GM12874 (cell line): Measurements from ENCODE around the gene PRKAR2B.

ENCODE experiments used
- TF ChIP-seq, protein P1 (sequence below): IDR thresholded peaks from 2 replicates; pipeline ENCODE4 v1.5.1; 2011; ENCODE audit warnings: low read depth, mild to moderate bottlenecking, control low read depth, low read length, moderate library complexity; ENCODE audit not compliant: insufficient read depth

Gene PRKAR2B

DNA sequence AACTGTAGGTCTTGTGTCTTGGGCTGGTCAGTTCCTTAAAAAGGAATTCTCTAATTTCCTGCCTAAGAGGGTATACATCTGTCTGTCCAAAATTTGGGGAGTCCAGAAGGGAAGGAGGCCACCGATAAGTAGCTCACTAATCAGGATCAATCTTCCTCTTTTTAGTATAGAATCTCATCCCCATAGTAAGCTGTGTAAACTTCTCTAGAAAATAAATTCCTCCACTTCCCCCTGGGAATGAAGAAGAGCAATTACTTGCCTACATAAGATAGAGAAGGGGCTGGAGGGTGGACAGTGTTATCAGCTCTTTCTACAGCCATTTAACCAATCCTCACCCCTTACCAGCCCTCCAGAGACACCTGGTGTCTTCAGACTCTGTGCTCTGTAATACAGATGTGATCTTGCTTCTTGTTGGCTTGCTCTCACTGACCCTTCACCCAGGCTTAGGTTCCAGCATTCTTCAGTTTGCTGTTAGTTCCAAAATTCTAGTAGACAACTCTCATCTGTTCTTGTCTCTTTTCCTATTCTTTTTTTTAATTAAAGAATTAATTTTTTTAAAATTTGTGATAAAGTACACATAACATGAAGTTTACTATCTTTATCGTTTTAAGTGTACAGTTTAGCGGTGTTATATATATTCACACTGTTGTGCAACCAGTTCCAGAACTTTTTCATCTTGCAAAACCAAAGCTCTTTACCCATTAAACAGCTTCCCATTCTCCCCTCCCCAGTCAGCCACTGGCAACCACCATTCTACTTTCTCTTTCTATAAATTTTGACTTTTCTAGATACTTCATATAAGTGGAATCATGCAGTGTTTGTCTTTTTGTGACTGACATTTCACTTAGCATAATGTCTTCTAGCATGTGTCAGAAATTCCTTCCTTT, 6.5 kb upstream of the PRKAR2B start:
- TF ChIP-seq, protein P1, sequence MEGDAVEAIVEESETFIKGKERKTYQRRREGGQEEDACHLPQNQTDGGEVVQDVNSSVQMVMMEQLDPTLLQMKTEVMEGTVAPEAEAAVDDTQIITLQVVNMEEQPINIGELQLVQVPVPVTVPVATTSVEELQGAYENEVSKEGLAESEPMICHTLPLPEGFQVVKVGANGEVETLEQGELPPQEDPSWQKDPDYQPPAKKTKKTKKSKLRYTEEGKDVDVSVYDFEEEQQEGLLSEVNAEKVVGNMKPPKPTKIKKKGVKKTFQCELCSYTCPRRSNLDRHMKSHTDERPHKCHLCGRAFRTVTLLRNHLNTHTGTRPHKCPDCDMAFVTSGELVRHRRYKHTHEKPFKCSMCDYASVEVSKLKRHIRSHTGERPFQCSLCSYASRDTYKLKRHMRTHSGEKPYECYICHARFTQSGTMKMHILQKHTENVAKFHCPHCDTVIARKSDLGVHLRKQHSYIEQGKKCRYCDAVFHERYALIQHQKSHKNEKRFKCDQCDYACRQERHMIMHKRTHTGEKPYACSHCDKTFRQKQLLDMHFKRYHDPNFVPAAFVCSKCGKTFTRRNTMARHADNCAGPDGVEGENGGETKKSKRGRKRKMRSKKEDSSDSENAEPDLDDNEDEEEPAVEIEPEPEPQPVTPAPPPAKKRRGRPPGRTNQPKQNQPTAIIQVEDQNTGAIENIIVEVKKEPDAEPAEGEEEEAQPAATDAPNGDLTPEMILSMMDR, result no peak

DNA sequence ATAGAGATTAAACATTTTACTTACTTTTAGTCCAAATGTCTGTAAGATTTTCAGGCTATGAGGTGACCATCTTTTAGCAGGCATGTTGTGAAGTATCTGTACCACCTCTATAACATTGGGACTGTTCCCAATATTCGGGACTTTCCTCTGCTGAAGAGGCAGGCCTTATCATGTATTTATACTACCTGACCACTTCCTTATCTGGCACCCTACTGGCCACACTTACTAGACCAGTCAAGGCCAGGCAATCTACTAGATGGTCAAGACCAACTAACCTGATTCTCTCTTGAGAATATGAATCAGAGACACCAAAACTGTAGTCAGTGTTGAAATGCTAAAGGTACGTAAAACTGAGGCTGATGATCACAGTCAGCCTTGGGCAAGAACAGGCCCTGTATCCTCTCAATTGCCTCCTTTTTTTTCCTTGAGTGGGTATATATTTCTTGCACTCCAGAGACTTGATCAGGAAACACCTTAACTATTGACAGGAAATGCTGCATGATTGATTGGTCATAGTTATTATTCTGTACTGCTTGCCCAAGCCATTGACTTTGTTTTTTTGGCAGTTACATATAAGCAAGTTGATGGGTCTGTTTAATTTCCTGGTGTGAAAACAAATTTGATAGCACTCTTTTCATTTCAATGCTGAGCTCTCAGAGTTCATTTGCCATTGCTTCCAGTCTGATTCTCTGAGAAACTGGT, 5.2 kb upstream of the PRKAR2B start:
- TF ChIP-seq, protein P1, result no peak

DNA sequence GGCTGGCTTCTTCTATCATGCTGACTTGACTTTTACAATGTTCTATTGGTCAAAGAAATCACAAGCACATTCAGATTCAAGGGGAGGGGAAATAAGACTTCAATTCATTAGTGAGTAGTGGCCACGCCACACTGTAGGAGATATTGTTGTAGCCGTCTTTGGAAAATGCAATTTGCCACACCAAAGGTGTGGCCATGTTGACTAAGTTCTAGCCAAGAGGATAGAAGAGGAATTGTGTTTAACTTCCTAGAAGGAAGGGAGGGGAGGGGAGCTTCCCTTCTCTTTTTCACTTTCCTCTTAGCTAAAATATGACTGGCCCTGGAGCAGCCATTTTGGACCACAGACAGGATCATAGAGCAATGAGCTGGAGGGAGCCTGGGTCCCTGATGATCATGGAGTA, 3.4 kb upstream of the PRKAR2B start:
- TF ChIP-seq, protein P1, result no peak

DNA sequence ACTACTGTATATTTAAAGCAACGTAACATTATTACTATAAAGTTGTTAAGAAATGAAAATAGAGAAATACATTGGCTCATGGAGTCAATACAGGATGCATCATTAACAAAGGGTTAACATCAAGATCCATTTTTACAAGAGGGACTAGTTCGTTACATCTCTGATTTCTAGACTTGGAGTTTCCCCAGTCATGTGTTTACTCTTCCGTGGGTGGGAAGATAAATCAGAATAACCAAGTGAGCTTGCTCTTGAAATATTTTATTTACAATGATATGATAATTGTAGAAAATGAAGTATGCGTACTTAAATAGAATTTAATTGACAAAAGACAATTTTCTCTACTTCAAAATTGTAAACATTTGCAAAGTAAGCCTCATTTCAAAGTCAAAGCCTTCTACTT, 1.0 kb upstream of the PRKAR2B start:
- TF ChIP-seq, protein P1, result no peak

DNA sequence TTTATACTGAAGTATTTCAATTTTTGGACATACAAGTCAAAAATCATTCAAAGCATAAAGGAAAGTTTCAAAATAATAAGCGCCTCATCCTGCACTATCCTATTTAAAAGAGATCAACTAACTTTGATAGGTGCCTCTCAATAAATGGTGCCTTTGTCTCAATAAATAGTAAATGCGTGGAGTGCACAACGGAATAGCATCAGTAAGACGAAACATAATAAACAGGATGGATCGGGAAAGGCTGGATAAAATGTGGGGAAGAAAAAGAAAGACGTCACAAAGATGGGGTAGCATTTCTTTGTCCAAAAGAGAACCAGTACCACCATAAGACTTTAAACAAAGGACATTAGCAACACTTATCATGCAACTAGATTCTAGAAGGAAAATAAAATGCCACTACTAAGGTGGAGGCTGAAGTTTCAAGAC, 571 bp upstream of the PRKAR2B start:
- TF ChIP-seq, protein P1, result no peak

DNA sequence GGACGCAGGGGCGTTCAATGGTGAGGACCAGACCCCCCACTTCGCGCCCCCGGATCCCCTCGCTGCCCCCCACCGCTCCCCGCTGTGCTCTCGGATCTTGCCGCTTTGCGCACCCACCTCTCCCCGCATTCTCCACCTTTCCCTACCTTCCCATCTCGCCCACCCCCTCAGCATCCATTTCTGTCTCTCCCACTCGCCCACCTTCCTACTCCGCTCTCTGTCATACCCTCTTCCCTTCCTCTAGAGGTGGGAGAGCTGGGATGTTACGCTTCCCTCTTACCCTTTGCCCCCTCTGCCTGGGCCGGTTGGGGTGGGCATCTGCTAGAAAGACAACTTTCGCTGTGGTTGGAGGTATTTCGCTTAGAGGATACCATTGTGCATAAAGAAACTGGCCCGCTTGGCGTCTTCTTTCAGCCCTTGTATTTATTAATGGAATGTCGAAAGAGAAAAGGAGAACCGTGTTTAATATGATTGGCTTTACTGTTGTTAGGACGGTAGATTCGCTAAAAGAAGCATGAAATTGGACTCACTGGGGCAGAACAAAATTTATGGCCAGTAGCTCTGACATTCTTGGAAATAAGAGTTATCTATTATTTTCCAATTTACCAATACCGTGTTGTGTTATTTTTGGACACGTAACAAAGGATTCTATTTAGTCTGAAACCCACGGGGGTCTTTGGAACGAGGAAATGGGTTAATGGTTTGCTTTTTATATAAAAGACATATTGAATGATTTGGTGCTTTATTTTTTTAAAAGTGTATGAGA, 873 bp downstream of the PRKAR2B start:
- TF ChIP-seq, protein P1, result no peak

DNA sequence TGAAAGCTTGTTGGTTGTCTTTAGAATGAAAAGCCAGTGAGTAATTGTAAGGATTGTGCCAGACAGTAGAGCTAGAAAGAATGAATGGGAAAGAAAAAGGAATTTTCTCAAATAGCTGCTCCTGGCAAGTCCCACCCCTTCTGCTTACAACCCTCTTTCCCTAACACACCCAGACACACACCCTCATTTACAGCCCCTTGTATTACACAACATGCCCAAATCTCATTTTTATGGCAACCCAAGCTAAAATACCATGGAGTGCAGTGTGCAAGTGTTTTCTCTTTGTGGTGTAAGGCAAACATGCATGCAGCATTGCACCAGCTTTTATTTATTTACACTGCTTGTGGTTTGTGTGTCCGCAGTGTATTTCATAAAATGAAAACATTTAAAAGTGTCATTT, 1.5 kb downstream of the PRKAR2B start:
- TF ChIP-seq, protein P1, result no peak
